Measurements from ENCODE around the gene RBM3.
A peak's percentile ranks its signal among the peaks of the same experiment; 100 is the strongest.

Gene RBM3

DNA sequence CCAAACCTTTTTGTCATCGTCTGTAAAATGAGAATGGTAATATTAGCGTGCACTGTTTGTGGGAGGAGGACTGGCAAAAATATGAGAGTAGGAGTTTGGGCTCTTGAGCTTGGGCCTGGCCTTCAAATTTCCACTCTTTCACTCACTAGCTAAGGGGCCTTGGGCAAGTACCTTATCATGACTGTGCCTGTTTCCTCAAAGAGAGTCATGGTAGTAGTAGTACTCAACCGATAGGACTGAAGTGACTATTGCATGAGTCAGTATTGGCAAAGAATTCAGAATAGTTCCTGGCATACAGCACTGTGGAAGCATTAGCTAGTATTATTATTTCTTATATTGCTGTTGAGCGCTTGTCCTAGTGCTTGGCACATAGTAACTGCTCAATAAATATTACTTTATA lies 16.0 kb upstream of the RBM3 start:
- TF ChIP-seq, protein P1, sequence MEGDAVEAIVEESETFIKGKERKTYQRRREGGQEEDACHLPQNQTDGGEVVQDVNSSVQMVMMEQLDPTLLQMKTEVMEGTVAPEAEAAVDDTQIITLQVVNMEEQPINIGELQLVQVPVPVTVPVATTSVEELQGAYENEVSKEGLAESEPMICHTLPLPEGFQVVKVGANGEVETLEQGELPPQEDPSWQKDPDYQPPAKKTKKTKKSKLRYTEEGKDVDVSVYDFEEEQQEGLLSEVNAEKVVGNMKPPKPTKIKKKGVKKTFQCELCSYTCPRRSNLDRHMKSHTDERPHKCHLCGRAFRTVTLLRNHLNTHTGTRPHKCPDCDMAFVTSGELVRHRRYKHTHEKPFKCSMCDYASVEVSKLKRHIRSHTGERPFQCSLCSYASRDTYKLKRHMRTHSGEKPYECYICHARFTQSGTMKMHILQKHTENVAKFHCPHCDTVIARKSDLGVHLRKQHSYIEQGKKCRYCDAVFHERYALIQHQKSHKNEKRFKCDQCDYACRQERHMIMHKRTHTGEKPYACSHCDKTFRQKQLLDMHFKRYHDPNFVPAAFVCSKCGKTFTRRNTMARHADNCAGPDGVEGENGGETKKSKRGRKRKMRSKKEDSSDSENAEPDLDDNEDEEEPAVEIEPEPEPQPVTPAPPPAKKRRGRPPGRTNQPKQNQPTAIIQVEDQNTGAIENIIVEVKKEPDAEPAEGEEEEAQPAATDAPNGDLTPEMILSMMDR (IDR thresholded peaks at IDR 0.05; ENCODE audit: insufficient read depth, low read depth, low read length, missing control alignments) = no peak
- H3K4me3 ChIP-seq (ENCODE audit: low read length) = no peak overlapping the region
- peak; percentile 88 for DNase-seq (ENCODE audit: low read depth)

- TF ChIP-seq, protein P1 (IDR thresholded peaks at IDR 0.05; ENCODE audit: insufficient read depth, low read depth, low read length, missing control alignments) = no peak
- no peak overlapping the region for H3K4me3 ChIP-seq (ENCODE audit: low read length)
- DNase-seq (ENCODE audit: low read depth) = no peak
These were observed 14.6 kb upstream of the RBM3 start for GRCh38 chrX:48559636-48560035.

- TF ChIP-seq, protein P1 (IDR thresholded peaks at IDR 0.05; ENCODE audit: insufficient read depth, low read depth, low read length, missing control alignments) = no peak
- H3K4me3 ChIP-seq (ENCODE audit: low read length) = no peak overlapping the region
- no peak for DNase-seq (ENCODE audit: low read depth)
These were observed 14.2 kb upstream of the RBM3 start for GRCh38 chrX:48560056-48560455.

DNA sequence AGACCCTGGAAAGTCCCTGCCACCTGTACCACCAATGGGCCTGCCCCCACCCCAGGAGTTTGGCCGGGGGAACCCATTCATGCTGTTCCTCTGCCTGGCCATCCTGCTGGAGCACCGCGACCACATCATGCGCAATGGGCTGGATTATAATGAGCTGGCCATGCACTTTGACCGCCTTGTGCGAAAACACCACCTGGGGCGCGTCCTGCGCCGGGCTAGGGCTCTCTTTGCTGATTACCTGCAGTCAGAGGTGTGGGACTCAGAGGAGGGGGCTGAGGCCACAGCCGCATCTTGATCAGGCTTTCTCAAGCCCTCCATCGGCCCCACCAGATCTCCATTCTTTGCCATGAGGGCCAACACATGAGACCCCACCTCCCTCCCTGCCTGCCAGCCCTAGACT lies 13.6 kb upstream of the RBM3 start:
- TF ChIP-seq, protein P1 (IDR thresholded peaks at IDR 0.05; ENCODE audit: insufficient read depth, low read depth, low read length, missing control alignments) = no peak
- no peak for DNase-seq (ENCODE audit: low read depth)

DNA sequence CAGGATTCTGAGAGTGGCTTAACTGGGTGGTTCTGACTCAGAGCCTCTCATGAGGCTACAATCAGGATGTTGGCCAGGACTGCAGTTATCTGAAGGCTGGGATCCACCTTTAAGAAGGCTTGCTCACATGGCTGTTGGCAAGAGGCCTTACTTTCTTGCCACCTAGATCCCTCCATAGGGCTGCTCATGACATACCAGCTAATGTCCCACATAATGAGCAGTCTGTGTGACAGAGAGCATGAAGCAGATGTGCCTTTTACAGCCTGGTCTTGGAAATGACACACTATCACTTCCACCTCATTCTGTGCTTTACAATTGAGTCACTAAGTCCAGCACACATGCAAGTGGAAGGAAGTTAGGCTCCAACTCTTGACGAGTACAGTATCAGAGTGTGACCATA lies 4.3 kb upstream of the RBM3 start:
- H3K4me3 ChIP-seq (ENCODE audit: low read length) = no peak overlapping the region
- DNase-seq (ENCODE audit: low read depth) = peak; percentile 56
- TF ChIP-seq, protein P1 (IDR thresholded peaks at IDR 0.05; ENCODE audit: insufficient read depth, low read depth, low read length, missing control alignments) = no peak

More for the DNA sequence above, 13.6 kb upstream of the RBM3 start:
- no peak overlapping the region for H3K4me3 ChIP-seq (ENCODE audit: low read length)

GRCh38 chrX:48573690-48574269 lies 504 bp upstream of the RBM3 start:
- H3K4me3 ChIP-seq (ENCODE audit: low read length) = peak overlapping the region; percentile 59
- TF ChIP-seq, protein P1 (IDR thresholded peaks at IDR 0.05; ENCODE audit: insufficient read depth, low read depth, low read length, missing control alignments) = no peak
- no peak for DNase-seq (ENCODE audit: low read depth)

- DNase-seq (ENCODE audit: low read depth) = no peak
- TF ChIP-seq, protein P1 (IDR thresholded peaks at IDR 0.05; ENCODE audit: insufficient read depth, low read depth, low read length, missing control alignments) = no peak
- H3K4me3 ChIP-seq (ENCODE audit: low read length) = peak overlapping the region; percentile 59
These were observed 1.4 kb downstream of the RBM3 start for GRCh38 chrX:48575642-48576041.
